DMS153 treated with DMSO at 0.1 percent for 48 hours (cell line): ENCODE results near the gene GPC5.
"Not testable (repeated sequence)": the region's sequence is repeated elsewhere in the genome, so short reads cannot be mapped to it uniquely, and the experiment has no call there.

ENCODE experiments used
- DNase-seq: peaks from one replicate; lab custom pipeline; 2025; ENCODE audit not compliant: unreplicated experiment; lab: John Stamatoyannopoulos, UW

The GPC5 gene

DNA sequence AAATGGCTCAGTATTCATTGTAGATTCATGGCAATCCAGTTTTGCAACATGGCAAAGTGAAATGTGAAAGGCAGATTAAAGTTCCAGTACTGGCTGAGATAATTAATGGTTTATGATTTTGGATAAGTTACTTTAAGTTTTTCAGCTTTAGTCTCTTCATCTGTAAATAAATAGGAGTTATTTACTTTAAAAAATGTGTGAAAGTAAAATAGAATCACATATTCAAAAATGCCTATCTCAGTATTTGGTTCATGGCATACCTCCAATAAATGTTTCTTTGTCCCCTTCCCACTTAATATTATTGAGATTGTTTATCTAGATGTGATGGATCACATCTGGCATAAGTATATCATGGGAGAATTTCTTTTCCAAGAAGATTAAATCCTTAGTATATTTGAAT lies 426.0 kb downstream of the GPC5 start:
- DNase-seq = no peak

DNA sequence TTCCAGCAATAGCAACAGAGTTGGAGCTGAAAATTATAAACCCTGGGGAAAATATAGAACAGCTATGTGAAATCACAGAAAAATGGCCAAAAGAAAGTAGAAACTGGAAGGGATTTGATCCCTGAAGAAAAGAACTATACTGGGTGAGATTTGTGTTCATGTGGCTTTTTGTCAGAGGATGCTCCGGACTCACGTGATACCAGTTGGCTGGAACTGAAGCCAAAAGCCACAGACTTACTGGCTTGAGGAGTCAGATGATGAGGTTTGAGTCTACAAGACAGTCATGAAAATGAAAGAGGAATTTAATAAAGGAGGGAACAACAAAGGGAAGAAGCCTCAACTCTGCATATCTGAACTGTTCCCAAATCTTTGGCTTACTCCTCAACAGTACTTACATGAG lies 427.1 kb downstream of the GPC5 start:
- DNase-seq = no peak

DNA sequence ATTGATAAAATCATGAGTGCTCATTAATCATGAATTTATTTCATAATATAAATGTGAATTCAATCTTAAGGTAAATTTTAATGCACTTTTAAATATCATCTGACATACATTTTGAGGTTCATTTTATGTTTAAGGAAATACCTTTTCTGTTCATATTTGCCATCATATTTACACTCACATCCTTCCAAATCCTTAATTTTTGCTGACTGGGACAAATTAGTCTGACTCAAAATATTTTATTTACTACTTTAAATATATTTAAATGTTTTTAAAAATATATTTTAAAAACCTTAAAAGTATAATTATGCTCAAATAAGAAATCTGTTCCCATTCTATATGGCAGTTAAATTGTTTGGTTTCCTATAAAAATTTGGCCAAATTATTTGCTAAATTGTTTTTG lies 438.1 kb downstream of the GPC5 start:
- no peak for DNase-seq

DNA sequence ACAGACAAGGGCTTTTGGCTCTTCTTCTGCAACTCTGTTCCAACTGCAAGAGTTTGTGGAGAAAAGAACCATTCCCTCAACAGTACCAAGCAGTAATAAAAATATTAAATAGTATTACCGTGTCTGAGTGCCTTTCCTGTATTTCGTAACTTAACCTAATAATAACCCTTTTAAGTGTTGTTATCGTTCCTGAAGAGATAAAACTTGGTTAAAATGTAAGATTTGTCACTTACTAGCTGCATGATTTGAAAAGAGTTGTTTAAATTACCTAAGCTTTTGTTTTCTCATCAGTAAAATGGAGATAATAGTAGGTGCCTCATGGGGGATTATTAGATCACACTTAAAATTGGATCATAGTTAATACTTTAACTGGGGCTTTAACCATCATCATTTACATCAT lies 447.2 kb downstream of the GPC5 start:
- DNase-seq = no peak

DNA sequence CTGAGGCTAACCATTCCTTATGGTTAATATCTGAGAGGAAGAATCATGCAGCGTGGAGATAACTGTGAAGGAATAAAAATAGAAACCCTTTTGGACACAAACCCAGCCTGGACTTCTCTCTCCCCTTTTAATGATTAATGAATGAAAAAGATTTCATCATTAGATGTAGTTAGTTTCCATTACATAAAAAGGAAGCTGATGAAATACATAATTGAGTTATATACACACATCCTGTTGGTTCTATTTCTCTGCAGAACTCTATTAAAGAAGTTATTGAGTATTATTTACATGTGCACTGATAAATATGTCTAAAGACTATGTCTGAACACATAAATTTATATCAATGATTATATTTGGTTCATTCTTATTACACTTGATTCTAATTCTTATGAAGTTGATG lies 465.3 kb downstream of the GPC5 start:
- DNase-seq = no peak

DNA sequence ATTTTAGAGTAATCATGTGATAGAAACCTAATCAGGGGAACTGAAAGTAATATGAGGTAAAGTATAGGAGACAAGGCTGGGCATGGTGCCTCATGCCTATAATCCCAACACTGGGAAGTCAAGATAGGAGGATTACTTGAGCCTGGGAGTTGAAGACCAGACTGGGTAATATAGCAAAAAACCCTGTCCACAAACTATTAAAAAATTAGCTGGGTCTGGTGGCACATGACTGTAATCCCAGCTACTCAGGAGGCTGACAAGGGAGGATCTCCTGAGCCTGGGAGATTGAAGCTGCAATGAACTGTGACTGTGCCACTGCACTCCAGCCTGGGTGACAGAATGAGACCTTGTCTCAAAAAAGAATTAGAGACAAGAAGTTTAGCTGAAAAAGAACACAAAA lies 469.9 kb downstream of the GPC5 start:
- DNase-seq = no peak

DNA sequence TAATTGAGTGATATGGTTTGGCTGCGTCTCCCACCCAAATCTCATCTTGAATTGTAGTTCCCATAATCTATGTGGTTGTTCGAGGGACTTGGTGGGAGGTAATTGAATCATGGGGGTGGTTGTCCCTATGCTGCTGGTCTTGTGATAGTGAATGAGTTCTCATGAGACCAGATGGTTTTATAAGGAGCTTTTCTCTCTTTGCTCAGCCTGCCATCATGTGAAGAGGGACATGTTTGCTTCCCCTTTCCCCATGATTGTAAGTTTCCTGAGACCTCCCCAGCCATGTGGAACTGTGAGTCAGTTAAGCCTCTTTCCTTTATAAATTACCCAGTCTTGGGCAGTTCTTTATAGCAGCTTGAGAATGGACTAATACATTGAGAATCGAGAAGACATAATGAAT lies 480.1 kb downstream of the GPC5 start:
- DNase-seq = no peak

DNA sequence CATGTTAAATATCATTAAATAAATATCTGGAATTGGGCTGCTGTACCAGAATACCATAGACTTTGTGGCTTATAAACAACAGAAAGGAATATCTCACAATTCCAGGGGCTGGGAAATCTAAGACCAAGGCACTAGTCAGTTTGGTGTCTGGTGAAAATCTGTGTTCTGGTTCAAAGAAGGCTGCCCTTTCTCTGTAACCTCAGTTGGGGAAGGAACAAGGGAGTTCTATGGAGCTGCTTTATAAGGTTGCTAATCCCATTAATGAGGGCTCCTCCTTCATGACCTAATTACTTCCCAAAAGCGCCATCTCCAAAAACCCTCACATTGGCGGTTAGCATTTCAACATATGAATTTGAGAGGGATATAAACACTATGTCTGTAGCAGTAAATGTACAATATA lies 480.9 kb downstream of the GPC5 start:
- DNase-seq = no peak

DNA sequence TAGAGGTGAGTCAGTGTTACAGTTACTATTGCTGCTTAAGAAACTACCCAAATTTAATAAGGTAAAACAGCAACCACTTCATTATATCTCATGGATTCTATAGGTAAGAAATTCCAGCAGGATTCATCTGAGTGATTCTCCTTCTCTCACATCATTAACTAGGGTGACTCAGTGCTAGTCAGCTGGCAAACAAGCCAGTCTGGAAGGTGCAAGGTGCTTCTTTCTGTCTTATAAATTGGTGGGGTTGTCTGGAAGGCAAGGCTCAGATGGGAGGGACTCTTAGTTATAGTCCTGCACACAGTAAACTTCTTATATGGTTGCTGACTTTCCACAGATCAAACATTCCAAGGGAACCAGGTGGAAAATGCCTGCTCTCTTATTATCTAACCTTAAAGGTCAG lies 484.5 kb downstream of the GPC5 start:
- no peak for DNase-seq

DNA sequence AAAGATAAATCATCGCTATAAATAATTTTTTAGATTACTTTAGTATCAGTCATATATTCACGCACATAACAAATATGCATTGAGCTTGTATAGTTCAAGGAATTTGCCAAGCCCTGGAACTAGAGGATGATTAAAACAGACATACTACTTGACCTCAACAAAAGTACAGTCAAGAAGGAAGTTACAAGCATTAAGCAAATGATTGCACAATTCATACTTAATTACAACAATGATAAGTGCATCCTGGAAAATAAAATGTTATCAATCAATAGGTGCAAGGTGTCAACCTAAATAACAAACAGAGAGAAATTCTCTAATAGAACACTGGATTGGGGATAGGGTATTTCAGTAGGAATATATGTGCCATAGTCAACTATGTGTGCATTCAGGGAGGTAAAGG lies 491.2 kb downstream of the GPC5 start:
- no peak for DNase-seq

DNA sequence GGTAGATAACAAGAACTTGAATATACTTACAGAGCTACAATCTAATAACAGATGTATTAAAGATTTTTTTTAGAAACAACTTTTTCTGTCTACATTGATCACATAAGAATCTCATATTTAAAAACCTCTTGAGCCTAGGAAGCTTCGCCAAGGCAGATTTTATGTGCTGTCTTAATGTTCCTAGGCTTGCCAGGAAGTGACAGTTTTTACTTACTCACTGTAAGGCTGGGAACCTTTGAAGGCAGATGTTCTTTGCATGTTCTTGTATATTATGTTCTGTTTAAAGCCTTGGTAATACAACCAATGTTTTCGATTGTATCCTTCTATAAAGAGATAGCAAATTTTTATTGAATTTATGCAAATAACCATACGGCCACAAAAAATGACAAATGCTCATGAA lies 492.7 kb downstream of the GPC5 start:
- no peak for DNase-seq

DNA sequence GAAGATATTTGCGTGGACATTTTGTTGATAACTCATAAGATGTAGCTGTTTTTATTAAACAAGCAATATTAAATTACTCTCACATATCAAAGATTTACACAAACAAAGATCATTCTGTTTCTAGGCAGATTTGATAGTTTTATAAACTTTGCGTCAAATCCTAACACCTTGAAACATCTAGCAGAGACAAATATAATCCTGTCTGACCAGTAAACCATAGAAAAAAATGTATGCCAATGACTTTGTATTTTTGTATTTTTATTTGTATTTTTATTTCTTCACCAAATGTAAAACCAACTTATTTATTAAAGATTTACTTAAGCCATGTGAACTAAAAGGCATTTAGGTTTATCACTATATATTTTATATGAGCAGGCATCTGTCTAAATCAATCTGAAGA lies 494.6 kb downstream of the GPC5 start:
- DNase-seq = no peak

DNA sequence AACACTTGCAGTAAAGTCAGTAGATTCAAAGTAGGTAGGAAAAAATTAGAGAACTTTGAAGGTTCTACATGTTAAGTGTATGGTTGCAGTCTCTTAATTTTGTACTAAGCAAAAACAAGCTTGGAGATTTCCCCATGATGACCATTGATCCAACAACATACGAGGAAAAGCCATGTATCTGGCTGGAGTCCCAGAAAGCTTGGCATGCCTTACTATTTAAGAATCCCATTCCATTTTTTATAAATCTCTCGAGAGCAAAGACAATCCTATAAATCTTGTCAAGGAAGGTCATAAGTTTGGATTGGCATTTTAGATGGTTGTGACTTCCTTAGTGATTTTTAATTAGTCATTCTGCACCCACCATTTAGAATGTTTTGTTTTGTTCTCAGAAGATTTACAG lies 495.9 kb downstream of the GPC5 start:
- no peak for DNase-seq

DNA sequence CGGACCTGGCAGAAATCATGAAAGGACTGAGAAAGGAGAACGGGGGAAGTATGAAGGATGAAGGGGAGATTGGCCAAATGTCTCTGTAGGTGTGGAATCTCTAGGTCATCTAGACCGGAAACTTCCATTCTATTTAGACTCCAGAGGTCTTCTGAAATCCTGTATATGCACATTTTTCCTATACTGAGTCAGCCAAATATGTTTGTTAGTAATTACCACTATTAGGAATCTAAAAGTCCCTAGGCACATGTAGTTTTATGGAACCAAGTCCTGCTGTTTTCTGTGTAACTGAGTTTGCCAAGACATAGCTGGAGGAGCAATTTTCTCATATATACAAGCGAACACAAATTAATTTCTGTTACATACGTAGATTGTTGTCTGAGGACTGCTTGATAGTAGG lies 498.1 kb downstream of the GPC5 start:
- no peak for DNase-seq

DNA sequence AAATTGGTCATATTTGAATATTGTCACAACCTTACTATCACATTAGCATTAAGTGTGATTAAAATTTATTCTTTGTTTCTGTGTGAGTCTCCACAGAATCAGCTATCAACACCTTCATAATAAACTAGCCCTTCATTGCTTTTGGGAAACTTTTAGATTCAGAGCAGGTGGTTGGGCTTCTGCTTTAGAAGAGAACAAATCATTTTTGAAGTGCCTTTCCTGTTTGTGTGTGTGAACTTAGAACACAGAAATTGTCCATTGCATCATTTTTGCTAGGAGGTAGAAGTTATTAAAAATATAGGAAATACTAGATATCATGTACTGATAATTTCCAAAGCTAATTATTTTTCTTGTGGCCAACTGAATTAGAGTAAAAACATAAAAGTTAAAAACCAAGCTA lies 500.6 kb downstream of the GPC5 start:
- not testable (repeated sequence) for DNase-seq

DNA sequence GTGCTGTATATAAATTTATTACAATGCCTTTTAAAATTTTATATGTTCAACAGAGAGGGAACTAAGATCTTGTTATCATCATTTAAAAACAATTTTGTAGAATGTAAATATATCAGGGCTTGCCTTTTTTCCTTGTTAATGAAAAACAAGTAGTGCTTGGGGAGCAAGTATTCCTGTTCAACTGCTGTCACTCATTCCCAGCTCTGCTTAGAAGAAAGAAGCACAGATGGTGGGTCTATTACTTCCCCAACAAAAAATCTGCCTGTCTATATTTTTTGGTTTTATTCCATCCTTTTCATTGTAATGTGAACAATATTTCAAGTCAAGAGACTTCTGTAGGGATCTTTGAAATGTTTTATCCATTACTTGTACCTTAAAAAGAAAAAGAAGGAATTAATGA lies 503.9 kb downstream of the GPC5 start:
- DNase-seq = no peak

DNA sequence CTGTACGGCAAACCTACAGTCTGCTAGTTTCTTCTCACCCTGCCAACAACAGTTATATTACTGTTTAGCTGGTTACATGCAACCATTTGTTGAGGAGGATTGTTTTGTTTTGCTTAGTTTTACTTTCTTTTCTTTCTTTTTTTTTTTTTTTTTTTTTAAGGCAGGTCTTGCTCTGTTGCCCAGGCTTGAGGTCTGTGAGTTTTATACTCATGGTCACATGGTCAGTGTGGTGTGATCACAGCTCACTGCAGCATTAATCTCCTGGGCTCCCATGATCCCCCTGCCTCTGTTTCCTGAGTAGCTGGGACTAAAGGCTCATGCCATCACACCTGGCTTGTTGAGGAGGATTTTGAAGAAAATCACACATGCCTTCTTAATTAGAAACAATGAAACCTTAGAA lies 505.6 kb downstream of the GPC5 start:
- DNase-seq = no peak

DNA sequence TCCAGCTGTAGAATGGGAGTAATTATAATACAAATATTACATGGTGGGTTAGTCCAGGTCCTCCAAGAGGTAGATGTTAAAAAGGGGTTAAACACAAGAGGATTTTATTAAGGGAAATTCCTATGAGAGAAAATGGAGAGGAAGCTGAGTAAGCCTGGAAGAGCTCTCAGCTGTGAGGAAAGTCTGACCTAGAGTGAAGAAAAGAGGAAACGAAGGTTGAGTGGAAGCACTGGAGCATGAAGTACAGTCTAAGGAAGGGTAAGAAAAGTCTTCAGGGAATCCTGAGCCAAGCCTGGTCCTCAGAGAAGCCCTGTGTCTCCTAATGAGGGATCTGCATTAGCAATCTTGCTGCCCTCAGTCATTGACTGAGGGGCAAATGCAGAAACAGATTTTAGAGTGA lies 506.2 kb downstream of the GPC5 start:
- no peak for DNase-seq

DNA sequence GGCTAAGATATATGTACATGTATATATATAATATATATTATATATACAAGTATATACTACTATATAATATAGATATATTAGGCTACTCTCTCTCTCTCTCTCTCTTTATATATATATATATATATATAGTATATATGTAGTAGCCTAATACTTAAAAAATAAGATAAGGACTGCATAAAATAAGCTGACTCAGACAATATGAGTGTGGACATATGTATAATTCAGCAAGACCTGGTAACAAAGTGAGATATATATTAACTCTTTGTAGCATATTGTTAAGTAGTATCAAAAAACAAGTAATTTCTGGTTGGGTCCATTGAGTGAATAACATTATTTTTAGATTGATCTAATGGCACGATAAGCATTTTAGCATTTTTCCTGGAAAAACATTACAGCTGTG lies 509.0 kb downstream of the GPC5 start:
- no peak for DNase-seq

DNA sequence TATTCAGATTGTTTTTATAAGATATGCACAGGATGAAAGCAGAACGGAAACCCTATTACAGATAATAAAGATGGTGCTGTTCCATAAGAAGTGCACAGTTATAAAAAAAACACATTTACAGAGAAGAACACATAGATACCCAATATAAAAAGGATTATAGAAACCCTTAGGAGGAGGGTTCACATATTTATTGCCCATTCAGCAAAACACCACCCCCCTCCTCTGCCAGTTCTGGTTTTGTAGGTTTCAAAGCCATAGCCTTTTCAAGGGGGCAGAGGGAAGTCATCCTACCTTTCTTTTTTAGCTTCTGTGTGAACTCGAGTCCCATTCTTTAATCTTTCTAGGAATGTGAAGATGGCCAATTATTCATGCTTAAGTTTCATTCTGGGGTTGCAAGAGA lies 511.2 kb downstream of the GPC5 start:
- DNase-seq = no peak

DNA sequence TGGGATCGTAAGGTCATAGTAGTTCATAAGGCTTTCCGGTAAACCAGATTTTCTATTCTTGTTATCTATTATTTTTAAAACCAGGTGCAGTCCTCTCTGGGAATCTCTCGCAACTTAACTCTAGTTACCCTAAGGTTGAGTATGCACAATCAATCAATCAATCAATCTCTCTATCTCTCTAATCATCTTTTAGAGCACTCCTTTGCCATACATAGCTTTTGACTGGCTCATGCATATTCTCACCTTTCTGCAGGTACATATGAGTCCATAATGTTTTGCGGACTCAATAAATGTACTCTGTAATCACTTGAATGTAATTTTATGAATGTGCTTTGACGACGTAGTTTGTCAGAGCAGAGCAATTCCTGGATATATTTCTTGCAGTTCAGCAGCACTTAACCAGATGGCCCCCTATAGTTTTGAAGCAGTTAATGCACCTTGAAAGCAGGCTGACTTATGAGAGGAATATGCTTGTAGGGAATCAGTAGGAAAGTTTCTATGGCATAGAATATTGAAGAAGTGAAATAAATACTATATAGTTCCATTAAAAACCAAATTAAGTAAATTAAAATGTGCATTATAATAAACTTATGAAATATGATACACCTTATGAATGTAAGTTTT lies 524.7 kb downstream of the GPC5 start:
- DNase-seq = no peak

DNA sequence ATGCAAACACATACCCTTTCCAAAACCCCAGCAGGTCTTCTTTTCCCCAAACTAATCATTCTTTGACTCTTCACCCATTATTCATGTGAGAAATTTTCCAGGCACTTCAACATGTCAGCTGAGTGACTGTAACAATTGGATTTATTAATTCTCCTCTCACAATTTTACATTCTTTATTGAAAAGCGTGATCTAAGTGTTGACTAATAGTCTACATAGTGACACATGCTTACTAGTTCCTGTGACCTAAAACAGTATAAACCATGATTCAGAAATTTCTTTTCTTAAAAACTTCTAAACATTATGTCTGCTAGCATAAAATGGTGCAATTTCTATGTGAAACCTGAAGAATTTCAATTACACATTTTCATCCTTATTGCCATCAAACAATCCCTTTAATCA lies 532.3 kb downstream of the GPC5 start:
- DNase-seq = no peak

DNA sequence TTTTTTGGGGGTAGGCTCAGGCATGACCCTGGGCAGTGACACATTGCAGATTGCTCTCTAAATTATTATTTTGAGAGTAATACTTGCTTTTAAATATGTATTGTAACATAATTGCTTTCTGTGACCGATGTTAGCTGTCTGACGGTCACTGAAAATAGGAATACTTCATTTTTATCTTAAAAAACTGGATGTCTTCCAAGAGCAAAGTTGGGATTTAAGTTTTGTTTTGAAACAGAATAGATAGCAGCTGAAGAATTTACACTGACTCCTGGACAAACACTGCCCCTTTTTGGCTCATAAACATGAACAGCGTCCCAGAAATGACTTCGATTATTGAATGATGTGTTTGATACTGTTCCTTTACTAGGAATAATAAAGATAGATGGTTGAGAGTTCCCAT lies 535.9 kb downstream of the GPC5 start:
- no peak for DNase-seq
